GM19397 (cell line): Measurements from ENCODE around the gene BRPF1.

Experiments
- ATAC-seq: cut with Tn5 transposase; IDR thresholded peaks from one replicate; pipeline ENCODE4 v1.9.1; 2021; ENCODE audit warnings: mild to moderate bottlenecking, moderate library complexity; ENCODE audit not compliant: unreplicated experiment

The BRPF1 gene

DNA sequence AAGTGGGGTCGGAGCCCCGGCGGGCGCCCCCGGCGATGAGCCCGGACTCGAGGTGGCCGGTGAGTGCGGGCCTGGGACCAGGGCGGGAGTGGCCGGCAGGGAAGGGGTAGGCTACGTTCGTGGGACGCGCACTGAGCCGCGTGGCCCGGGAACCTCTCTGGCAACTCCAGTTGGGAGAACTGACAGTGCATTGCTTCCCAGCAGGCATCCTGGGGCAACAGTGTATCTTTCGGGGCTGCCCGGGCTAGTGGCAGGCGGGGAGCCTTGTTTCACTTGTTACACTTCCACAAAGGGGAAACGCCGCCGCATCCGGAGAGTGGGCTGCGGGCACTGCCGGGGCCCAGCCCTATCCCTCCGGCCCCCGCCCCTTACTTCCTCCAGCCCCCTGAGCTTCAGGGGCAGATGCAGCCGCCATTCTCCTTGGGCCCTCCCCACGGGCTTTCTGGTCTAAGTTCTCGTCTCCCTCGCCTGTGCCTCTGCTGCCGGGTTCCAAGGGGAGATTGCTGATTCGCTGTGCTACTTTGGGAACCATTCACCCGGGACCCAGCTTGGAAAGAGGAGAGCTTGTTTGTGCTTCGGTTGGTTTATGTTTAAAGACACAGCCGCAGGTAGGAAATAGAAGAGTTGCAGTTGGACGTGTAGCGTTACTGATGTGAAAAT, 675 bp downstream of the BRPF1 start:
- ATAC-seq = peak; percentile 5

DNA sequence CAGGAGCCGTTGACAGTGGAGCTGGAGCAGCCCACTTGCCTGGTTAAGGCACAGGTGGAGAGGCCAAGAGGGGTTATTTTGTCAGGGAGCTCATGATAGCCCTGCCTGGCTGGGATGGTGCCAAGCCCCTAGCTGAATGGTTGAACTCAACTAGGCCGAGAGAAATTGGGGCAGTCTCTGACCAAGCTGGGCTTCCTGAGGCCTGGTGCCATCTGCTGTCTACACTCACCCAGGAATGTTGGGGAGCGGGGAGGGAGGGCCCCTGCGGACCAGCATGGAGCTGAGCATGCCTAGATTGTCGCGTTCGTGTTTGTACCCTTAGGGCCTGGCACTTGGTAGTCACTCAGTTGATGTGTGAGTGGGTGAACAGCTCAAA, 1.2 kb downstream of the BRPF1 start:
- no peak for ATAC-seq

DNA sequence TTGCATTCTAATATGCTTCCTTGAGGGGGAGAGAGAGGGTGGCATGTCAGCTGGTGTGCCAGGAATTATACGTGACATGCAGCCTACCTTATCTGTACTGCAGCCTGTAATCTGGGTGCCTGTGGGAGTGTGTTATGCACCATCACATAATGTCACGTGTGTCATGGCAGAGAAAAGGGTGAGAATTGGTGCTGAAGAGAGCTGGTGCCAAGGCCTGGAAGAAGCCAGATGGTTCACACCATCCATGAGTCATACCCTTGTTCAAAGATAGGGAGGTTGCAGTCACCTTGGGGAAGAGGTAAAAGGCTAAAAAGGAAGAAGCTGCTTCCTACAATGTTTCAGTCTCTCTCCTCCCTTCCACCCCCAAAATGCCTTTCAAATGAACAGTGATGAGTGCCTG, 5.3 kb downstream of the BRPF1 start:
- no peak for ATAC-seq

GRCh38 chr3:9739181-9739580, 7.6 kb downstream of the BRPF1 start:
- ATAC-seq = no peak

GRCh38 chr3:9742560-9742959, 11.0 kb downstream of the BRPF1 start:
- no peak for ATAC-seq

GRCh38 chr3:9743548-9743947, 12.0 kb downstream of the BRPF1 start:
- ATAC-seq = no peak

DNA sequence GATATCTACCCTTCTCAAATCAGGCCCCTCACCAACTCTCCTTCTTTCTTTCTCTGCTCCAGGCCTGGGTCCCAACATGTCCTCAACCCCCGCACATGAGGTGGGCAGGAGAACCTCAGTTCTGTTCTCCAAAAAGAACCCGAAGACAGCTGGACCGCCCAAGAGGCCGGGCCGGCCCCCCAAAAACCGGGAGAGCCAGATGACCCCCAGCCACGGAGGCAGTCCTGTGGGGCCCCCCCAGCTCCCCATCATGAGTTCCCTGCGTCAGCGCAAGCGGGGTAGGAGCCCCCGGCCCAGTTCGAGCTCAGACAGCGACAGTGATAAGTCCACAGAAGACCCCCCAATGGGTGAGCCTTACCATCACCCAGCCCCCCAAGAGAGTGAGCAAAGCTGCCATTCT, 12.6 kb downstream of the BRPF1 start:
- ATAC-seq = no peak

- no peak for ATAC-seq
Observed at GRCh38 chr3:9745521-9745920, 14.0 kb downstream of the BRPF1 start.

- ATAC-seq = no peak
Observed at GRCh38 chr3:9746330-9746729, 14.8 kb downstream of the BRPF1 start.

- no peak for ATAC-seq
Observed at GRCh38 chr3:9747267-9747666, 15.7 kb downstream of the BRPF1 start.

GRCh38 chr3:9748031-9748430, 16.5 kb downstream of the BRPF1 start:
- no peak for ATAC-seq

DNA sequence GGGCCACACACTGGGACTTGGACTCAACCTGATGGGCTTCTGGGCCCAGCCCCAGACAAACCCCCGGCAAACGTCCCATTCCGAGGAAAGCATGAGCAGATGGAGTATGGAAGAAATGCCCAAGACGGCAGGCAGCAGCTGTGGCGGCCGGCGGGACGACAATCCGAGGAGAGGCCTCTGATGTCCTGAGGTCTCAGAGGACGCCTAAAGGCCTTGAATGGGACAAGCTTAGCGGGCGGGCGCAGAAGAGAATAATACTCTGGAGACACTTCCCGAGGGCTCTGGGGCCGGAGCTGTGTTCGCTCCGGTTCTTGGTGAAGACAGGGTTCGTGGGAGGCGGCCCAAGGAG, 17.7 kb downstream of the BRPF1 start:
- ATAC-seq = no peak

DNA sequence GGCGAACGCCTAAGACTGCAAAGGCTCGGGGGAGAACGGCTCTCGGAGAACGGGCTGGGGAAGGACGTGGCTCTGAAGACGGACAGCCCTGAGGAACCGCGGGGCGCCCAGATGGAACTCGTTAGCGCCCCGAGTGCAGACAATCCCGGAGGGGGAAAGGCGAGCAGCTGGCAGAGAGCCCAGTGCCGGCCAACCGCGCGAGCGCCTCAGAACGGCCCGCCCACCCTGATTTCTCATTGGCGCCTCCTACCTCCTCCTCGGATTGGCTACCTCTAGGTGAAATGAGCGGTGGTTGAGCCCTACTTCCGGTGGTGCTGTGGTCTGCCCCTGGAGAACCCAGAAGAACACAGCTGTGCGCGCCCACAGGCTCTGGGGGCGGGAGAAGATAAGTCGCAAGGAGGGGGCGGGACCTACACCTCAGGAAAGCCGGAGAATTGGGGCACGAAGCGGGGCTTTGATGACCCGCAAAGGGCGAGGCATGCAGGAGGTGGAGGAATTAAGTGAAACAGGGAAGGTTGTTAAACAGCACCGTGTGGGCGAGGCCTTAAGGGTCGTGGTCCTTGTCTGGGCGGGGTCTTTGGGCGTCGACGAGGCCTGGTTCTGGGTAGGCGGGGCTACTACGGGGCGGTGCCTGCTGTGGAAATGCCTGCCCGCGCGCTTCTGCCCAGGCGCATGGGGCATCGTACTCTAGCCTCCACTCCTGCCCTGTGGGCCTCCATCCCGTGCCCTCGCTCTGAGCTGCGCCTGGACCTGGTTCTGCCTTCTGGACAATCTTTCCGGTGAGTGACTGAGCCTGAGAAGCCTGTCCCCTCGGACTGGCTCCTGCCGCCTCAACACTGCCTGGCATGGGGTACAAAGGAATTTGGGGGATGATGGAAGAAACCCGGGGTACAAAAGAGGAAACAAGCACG, 18.4 kb downstream of the BRPF1 start, which contains the start of gene OGG1:
OGG1 (plus strand) TSS at position 308 of the 911 bp plus-strand sequence; CDS start at position 643, 335 bp downstream.
- ATAC-seq = peak; percentile 85

- ATAC-seq = no peak
Observed at GRCh38 chr3:9750556-9751411, 19.2 kb downstream of the BRPF1 start.

DNA sequence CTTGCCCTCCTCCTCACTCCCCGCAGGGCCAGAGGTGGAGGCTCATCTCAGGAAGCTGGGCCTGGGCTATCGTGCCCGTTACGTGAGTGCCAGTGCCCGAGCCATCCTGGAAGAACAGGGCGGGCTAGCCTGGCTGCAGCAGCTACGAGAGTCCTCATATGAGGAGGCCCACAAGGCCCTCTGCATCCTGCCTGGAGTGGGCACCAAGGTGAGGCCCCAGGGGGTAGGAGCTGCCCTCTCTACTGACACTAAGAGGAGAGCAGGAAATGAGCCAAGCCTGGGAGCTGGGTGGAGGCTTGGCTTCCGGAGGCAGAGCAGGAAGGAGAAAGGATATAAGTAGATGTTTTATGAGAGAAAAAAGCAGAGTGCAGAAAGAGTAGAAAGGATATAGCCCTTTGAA, 23.1 kb downstream of the BRPF1 start:
- ATAC-seq = no peak

DNA sequence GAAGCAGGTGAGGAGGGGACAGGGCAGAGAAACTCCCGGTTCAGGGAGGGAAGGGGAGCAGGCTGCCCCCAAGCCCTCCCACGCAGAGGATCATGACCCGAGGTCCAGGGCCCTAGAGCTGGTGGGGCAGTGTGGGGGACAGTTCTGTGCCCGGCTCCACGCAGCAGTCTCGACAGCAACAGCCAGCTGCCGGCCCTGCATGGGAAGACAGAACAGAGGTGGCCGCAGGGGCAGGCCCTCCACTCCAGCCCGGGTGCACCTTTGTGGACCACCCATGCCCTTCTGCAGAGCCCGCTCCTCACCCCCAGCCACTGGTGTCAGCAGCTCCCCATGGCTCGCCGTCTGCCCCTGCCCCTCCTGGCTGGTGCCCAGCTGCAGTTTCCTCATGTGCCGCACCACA, 25.9 kb downstream of the BRPF1 start:
- no peak for ATAC-seq

DNA sequence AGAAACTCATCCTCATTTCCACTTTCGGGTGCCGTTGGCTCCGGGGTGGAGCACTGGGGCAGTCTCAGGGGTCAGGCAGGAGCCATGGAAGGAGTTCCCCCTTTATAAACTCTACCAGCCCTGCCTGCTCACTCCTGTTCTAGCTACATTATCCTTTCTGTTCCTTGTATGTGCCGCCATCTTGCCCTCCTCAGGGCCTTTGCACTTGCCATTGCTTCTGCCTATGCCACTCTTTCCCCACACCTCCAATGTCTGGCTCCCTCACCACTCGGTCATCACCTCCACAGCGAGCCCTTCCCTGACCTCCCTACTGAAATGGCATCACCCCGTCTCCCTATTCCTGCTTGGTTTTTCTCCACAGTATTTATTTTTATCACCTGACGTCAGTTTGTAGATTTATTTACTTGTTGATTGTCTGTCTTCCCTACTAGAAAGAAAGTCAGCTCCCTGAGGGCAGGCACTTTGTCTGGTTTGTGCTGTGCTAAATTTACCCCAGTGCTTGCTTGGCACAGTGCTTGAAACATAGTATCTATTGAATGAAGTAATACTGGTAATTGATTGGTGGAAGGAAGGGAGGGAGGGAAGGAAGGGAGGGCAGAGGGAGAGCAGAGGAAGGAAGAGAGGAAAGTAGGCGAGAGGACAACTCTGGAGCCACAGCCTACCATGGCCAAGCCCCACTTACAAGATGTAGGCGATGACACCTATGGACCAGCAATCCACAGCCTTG, 29.4 kb downstream of the BRPF1 start:
- ATAC-seq = no peak

DNA sequence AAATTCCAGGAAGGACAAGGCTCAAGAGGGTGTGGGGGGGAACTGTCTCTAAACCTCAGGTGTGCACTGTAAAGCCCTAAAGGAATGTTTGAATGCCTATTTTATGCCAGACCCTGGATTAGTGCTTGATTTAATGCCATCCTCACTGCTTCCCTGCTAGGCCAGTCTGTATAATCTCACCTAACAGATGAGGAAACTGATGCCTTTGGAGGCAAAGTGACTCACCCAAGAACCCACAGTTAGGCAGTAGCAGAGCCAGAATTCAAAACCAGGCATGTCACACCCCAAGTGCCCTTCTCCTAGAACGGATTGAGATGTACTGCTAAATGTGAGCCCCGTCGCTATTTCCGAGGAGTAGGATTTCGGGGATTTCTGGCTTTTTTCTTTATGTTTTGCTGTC, 30.4 kb downstream of the BRPF1 start:
- no peak for ATAC-seq

GRCh38 chr3:9762871-9763270, 31.3 kb downstream of the BRPF1 start:
- ATAC-seq = no peak

DNA sequence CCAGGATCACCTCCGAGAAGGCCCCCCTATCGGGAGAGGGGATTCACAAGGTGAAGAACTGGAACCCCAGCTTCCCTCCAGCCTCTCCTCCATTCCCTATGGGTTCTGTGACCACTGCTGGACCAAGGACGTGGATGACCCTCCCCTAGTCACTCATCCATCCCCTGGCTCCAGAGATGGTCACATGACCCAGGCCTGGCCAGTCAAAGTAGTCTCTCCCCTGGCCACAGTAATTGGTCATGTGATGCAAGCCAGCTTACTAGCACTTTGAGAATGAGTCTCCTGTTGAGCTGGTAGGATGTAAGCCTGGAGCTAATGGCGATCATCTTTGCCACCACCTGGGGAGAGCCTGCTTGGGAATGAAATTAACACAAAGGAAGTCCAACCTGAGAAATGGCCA, 34.3 kb downstream of the BRPF1 start:
- no peak for ATAC-seq

DNA sequence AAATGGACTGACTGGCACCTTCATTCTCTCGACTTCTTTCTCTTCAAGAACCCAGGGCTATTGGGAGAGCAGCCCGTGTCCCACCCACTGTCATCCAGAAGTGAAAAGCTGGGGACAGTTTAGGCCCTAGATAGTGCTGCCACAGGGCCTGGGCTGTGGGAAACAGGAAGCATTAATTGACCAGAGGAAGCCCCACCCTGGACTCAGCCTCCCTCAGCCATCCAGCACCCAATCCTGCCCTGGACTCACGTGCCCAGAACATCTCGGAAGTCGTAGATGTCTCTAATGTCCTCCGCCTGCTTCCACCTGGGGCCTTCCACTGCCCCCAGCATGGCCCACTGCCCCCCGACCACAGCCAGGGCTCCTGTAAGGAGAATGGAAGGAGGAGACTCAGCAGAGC, 35.9 kb downstream of the BRPF1 start:
- no peak for ATAC-seq
